HEK293 (cell line): ENCODE measurements around the gene COL5A1.

Experiments used
- CTCF ChIA-PET: fragments of 350-600 bp; formaldehyde crosslinking; extraction: SDS; loops from one replicate; lab custom pipeline; 2021; ENCODE audit warnings: antibody characterized with exemption; lab: Yijun Ruan, JAX
- POLR2A ChIA-PET: fragments of 300-600 bp; formaldehyde crosslinking; extraction: SDS; loops from one replicate; lab custom pipeline; 2020; ENCODE audit warnings: antibody characterized with exemption, inconsistent platforms; lab: Yijun Ruan, JAX
- H3K27ac ChIP-seq: fragments of 200-500 bp; sonication (Bioruptor generic); 2 replicates; pipeline ENCODE4 v1.5.1; 2014; ENCODE audit warnings: low read depth, low read length, control low read depth, inconsistent platforms; ENCODE audit errors: extremely low read depth
- H3K36me3 ChIP-seq, 2 experiments: fragments of 200-500 bp in 1 of 2; sonication (Bioruptor generic) in 1 of 2; 1 replicate in 1 of 2; 2 replicates in 1 of 2; pipeline ENCODE4 v1.5.1; 2014 to 2017; ENCODE audit warnings: inconsistent platforms in 2 of 2, low read length in 2 of 2; ENCODE audit not compliant: control insufficient read depth in 2 of 2, insufficient read depth in 1 of 2
- H3K4me1 ChIP-seq: fragments of 200-500 bp; sonication (Bioruptor generic); 2 replicates; pipeline ENCODE4 v1.5.1; 2014; ENCODE audit warnings: mild to moderate bottlenecking, low read length, inconsistent platforms; ENCODE audit not compliant: control insufficient read depth, insufficient read depth
- H3K4me3 ChIP-seq: 2 replicates; pipeline ENCODE4 v1.5.1; 2011; ENCODE audit warnings: low read depth, mild to moderate bottlenecking, control low read depth, low read length, moderate library complexity
- H3K9me3 ChIP-seq: fragments of 200-500 bp; sonication (Bioruptor generic); 2 replicates; pipeline ENCODE4 v1.5.1; 2014; ENCODE audit warnings: low read depth, low read length, inconsistent platforms; ENCODE audit not compliant: control insufficient read depth, insufficient read depth
- ELK4 ChIP-seq: IDR thresholded peaks from 2 replicates; pipeline ENCODE4 v1.6.1; 2011; ENCODE audit warnings: mild to moderate bottlenecking, low read depth, low read length, borderline replicate concordance
- PATZ1 ChIP-seq: fragments of 450-650 bp; formaldehyde crosslinking; IDR thresholded peaks from 2 replicates; pipeline ENCODE4 v1.5.1; 2016; ENCODE audit warnings: missing biosample characterization, missing genetic modification characterization
- PRDM10 ChIP-seq: fragments of 450-650 bp; formaldehyde crosslinking; IDR thresholded peaks from 2 replicates; pipeline ENCODE4 v1.5.1; 2016; ENCODE audit warnings: missing biosample characterization, missing genetic modification characterization
- PRDM6 ChIP-seq: fragments of 450-650 bp; formaldehyde crosslinking; IDR thresholded peaks from 2 replicates; pipeline ENCODE4 v1.5.1; 2017; ENCODE audit warnings: missing biosample characterization, missing genetic modification characterization
- SALL2 ChIP-seq: fragments of 450-650 bp; formaldehyde crosslinking; IDR thresholded peaks from 2 replicates; pipeline ENCODE4 v1.5.0; 2017; ENCODE audit warnings: missing biosample characterization, mild to moderate bottlenecking, missing genetic modification characterization, borderline replicate concordance
- ZBTB21 ChIP-seq: fragments of 450-650 bp; formaldehyde crosslinking; IDR thresholded peaks from 2 replicates; pipeline ENCODE4 v1.5.1; 2017; ENCODE audit warnings: missing biosample characterization, missing genetic modification characterization
- ZBTB48 ChIP-seq: fragments of 450-650 bp; formaldehyde crosslinking; IDR thresholded peaks from 2 replicates; pipeline ENCODE4 v1.5.1; 2016; ENCODE audit warnings: missing biosample characterization, missing genetic modification characterization
- ZFP41 ChIP-seq: fragments of 450-650 bp; formaldehyde crosslinking; IDR thresholded peaks from 2 replicates; pipeline ENCODE4 v1.5.1; 2016; ENCODE audit warnings: missing biosample characterization, missing genetic modification characterization, borderline replicate concordance
- ZNF114 ChIP-seq: fragments of 450-650 bp; formaldehyde crosslinking; IDR thresholded peaks from 2 replicates; pipeline ENCODE4 v1.5.0; 2017; ENCODE audit warnings: missing biosample characterization, missing genetic modification characterization
- ZNF121 ChIP-seq: fragments of 450-650 bp; formaldehyde crosslinking; IDR thresholded peaks from 2 replicates; pipeline ENCODE4 v1.5.1; 2016; ENCODE audit warnings: missing biosample characterization, missing genetic modification characterization
- ZNF146 ChIP-seq: fragments of 450-650 bp; formaldehyde crosslinking; IDR thresholded peaks from 2 replicates; pipeline ENCODE4 v1.5.1; 2016; ENCODE audit warnings: missing biosample characterization, missing genetic modification characterization
- ZNF2 ChIP-seq: fragments of 450-650 bp; formaldehyde crosslinking; IDR thresholded peaks from 2 replicates; pipeline ENCODE4 v1.5.1; 2016; ENCODE audit warnings: missing biosample characterization, missing genetic modification characterization
- ZNF24 ChIP-seq: fragments of 450-650 bp; formaldehyde crosslinking; IDR thresholded peaks from 2 replicates; pipeline ENCODE4 v1.5.1; 2016; ENCODE audit warnings: missing biosample characterization, missing genetic modification characterization
- ZNF292 ChIP-seq: fragments of 450-650 bp; formaldehyde crosslinking; IDR thresholded peaks from 2 replicates; pipeline ENCODE4 v1.5.1; 2016; ENCODE audit warnings: low read depth, missing biosample characterization, missing genetic modification characterization, borderline replicate concordance
- ZNF335 ChIP-seq: fragments of 450-650 bp; formaldehyde crosslinking; conservative IDR thresholded peaks from 2 replicates; pipeline ENCODE4 v1.5.1; 2016; ENCODE audit warnings: missing biosample characterization, missing genetic modification characterization
- ZNF488 ChIP-seq: fragments of 450-650 bp; formaldehyde crosslinking; IDR thresholded peaks from 2 replicates; pipeline ENCODE4 v1.5.1; 2016; ENCODE audit warnings: missing biosample characterization, missing genetic modification characterization
- ZNF548 ChIP-seq: fragments of 450-650 bp; formaldehyde crosslinking; IDR thresholded peaks from 2 replicates; pipeline ENCODE4 v1.5.1; 2016; ENCODE audit warnings: missing biosample characterization, missing genetic modification characterization
- ZNF549 ChIP-seq: fragments of 450-650 bp; IDR thresholded peaks from 2 replicates; pipeline ENCODE4 v1.5.1; 2018; ENCODE audit warnings: missing biosample characterization, missing genetic modification characterization, mild to moderate bottlenecking, inconsistent platforms, moderate library complexity
- ZNF600 ChIP-seq: fragments of 450-650 bp; formaldehyde crosslinking; IDR thresholded peaks from 2 replicates; pipeline ENCODE4 v1.5.1; 2016; ENCODE audit warnings: missing biosample characterization, missing genetic modification characterization
- ZNF639 ChIP-seq: fragments of 450-650 bp; formaldehyde crosslinking; IDR thresholded peaks from 2 replicates; pipeline ENCODE4 v1.5.1; 2016; ENCODE audit warnings: missing biosample characterization, missing genetic modification characterization
- ZNF791 ChIP-seq: fragments of 450-650 bp; formaldehyde crosslinking; IDR thresholded peaks from 2 replicates; pipeline ENCODE4 v1.5.1; 2016; ENCODE audit warnings: missing biosample characterization, missing genetic modification characterization
- ZNF837 ChIP-seq: fragments of 450-650 bp; formaldehyde crosslinking; IDR thresholded peaks from 2 replicates; pipeline ENCODE4 v1.5.1; 2016; ENCODE audit warnings: missing biosample characterization, missing genetic modification characterization
- ZNF843 ChIP-seq: fragments of 450-650 bp; formaldehyde crosslinking; IDR thresholded peaks from 2 replicates; pipeline ENCODE4 v1.5.1; 2016; ENCODE audit warnings: missing biosample characterization, missing genetic modification characterization
- ZSCAN23 ChIP-seq: fragments of 450-650 bp; formaldehyde crosslinking; IDR thresholded peaks from 2 replicates; pipeline ENCODE4 v1.5.1; 2016; ENCODE audit warnings: missing biosample characterization, missing genetic modification characterization

Gene COL5A1

GRCh38 chr9:134804871-134805270, 163.3 kb downstream of the COL5A1 start (continued):
- TF ChIP-seq PRDM10 (tag by site-specific recombination) (no peak), ZNF600 (tag by site-specific recombination) (no peak), ZNF837 (no peak)

GRCh38 chr9:134807716-134808446, 166.3 kb downstream of the COL5A1 start:
- Histone ChIP-seq H3K36me3 (no peaks in the 10 kb centered on the region), H3K9me3 (no peaks in the 10 kb centered on the region), H3K27ac (no peak overlapping the region), H3K4me1 (peaks cover 6% of the 10 kb centered on the region), H3K4me3 (no peak overlapping the region)
- CTCF ChIA-PET: interaction anchor here (1.3 kb wide), 1 partner anchor 29 kb away, joined by 6 read pairs; no protein-coding TSS in a partner anchor
- POLR2A ChIA-PET: no interaction called here
- TF ChIP-seq ZBTB21 (tag by site-specific recombination): no peak
- no peak for TF ChIP-seq ZNF548 (tag by site-specific recombination)
- TF ChIP-seq ZNF791 (tag by site-specific recombination): no peak
- TF ChIP-seq ZNF114: no peak
- TF ChIP-seq ZNF121: no peak
- TF ChIP-seq ZBTB48: no peak
- no peak for TF ChIP-seq ZNF639 (tag by site-specific recombination)
- TF ChIP-seq ZNF549 (tag by site-specific recombination): no peak
- TF ChIP-seq PRDM6 (tag by site-specific recombination): no peak
- TF ChIP-seq ZSCAN23: no peak
- no peak for TF ChIP-seq ZNF2
- TF ChIP-seq ZNF335: no peak
- no peak for TF ChIP-seq PATZ1 (tag by site-specific recombination)

GRCh38 chr9:134808447-134808792, 166.8 kb downstream of the COL5A1 start:
- ChIA-PET CTCF (no interaction called here), POLR2A (no interaction called here)
- H3K36me3 ChIP-seq: no peaks in the 10 kb centered on the region
- H3K9me3 ChIP-seq: no peaks in the 10 kb centered on the region
- peaks cover 6% of the 10 kb centered on the region for H3K4me1 ChIP-seq
- H3K4me3 ChIP-seq: no peak overlapping the region
- no peak overlapping the region for H3K27ac ChIP-seq
- TF ChIP-seq ZNF843 (tag by site-specific recombination): no peak
- no peak for TF ChIP-seq ZNF146 (tag by site-specific recombination)
- no peak for TF ChIP-seq ZNF292 (tag by site-specific recombination)
- no peak for TF ChIP-seq ZNF488
- TF ChIP-seq ZBTB48: no peak
- TF ChIP-seq ZNF24: no peak
- TF ChIP-seq ZNF791 (tag by site-specific recombination): no peak
- TF ChIP-seq ELK4: no peak
- no peak for TF ChIP-seq ZFP41 (tag by site-specific recombination)
- no peak for TF ChIP-seq SALL2 (tag by site-specific recombination)
- TF ChIP-seq ZNF335: no peak
